Erythroblast (primary cell): ENCODE results near the gene LTBP1.

Source experiments
- GATA1 ChIP-seq: IDR thresholded peaks from 2 replicates; pipeline ENCODE4 v1.6.1; 2011; ENCODE audit warnings: low read depth, mild to moderate bottlenecking, control low read depth, low read length, moderate library complexity
- POLR2A ChIP-seq: IDR thresholded peaks from 2 replicates; pipeline ENCODE4 v1.6.1; 2011; ENCODE audit warnings: mild to moderate bottlenecking, low read length

GRCh38 chr2:33094303-33094702, 147.6 kb downstream of the LTBP1 start:
- TF ChIP-seq POLR2A (no peak), GATA1 (no peak)
